HEK293 (cell line): ENCODE data around the gene DIP2A.

Source experiments
- CTCF ChIA-PET: fragments of 350-600 bp; formaldehyde crosslinking; extraction: SDS; loops from one replicate; lab custom pipeline; 2021; ENCODE audit warnings: antibody characterized with exemption; lab: Yijun Ruan, JAX
- POLR2A ChIA-PET: fragments of 300-600 bp; formaldehyde crosslinking; extraction: SDS; loops from one replicate; lab custom pipeline; 2020; ENCODE audit warnings: antibody characterized with exemption, inconsistent platforms; lab: Yijun Ruan, JAX
- H3K27ac ChIP-seq: fragments of 200-500 bp; sonication (Bioruptor generic); 2 replicates; pipeline ENCODE4 v1.5.1; 2014; ENCODE audit warnings: low read depth, low read length, control low read depth, inconsistent platforms; ENCODE audit errors: extremely low read depth
- H3K36me3 ChIP-seq, 2 experiments: fragments of 200-500 bp in 1 of 2; sonication (Bioruptor generic) in 1 of 2; 1 replicate in 1 of 2; 2 replicates in 1 of 2; pipeline ENCODE4 v1.5.1; 2014 to 2017; ENCODE audit warnings: inconsistent platforms in 2 of 2, low read length in 2 of 2; ENCODE audit not compliant: control insufficient read depth in 2 of 2, insufficient read depth in 1 of 2
- H3K4me1 ChIP-seq: fragments of 200-500 bp; sonication (Bioruptor generic); 2 replicates; pipeline ENCODE4 v1.5.1; 2014; ENCODE audit warnings: mild to moderate bottlenecking, low read length, inconsistent platforms; ENCODE audit not compliant: control insufficient read depth, insufficient read depth
- H3K4me3 ChIP-seq: 2 replicates; pipeline ENCODE4 v1.5.1; 2011; ENCODE audit warnings: low read depth, mild to moderate bottlenecking, control low read depth, low read length, moderate library complexity
- H3K9me3 ChIP-seq: fragments of 200-500 bp; sonication (Bioruptor generic); 2 replicates; pipeline ENCODE4 v1.5.1; 2014; ENCODE audit warnings: low read depth, low read length, inconsistent platforms; ENCODE audit not compliant: control insufficient read depth, insufficient read depth
- HOXD13 ChIP-seq: sonication (generic); formaldehyde crosslinking; IDR thresholded peaks from 2 replicates; pipeline ENCODE4 v1.8.0; 2022; ENCODE audit warnings: missing genetic modification reagents, borderline replicate concordance
- RBAK ChIP-seq: fragments of 450-650 bp; formaldehyde crosslinking; IDR thresholded peaks from 2 replicates; pipeline ENCODE4 v1.5.1; 2016; ENCODE audit warnings: missing biosample characterization, missing genetic modification characterization
- TCF7L2 ChIP-seq: IDR thresholded peaks from 2 replicates; pipeline ENCODE4 v1.6.1; 2011; ENCODE audit warnings: low read depth, mild to moderate bottlenecking, inconsistent platforms, low read length, moderate library complexity, borderline replicate concordance
- TRIM28 ChIP-seq: IDR thresholded peaks from 2 replicates; pipeline ENCODE4 v1.6.1; 2011; ENCODE audit warnings: low read length, control low read depth, borderline replicate concordance
- ZBTB21 ChIP-seq: fragments of 450-650 bp; formaldehyde crosslinking; IDR thresholded peaks from 2 replicates; pipeline ENCODE4 v1.5.1; 2017; ENCODE audit warnings: missing biosample characterization, missing genetic modification characterization
- ZFP41 ChIP-seq: fragments of 450-650 bp; formaldehyde crosslinking; IDR thresholded peaks from 2 replicates; pipeline ENCODE4 v1.5.1; 2016; ENCODE audit warnings: missing biosample characterization, missing genetic modification characterization, borderline replicate concordance
- ZNF157 ChIP-seq: fragments of 450-650 bp; formaldehyde crosslinking; IDR thresholded peaks from 2 replicates; pipeline ENCODE4 v1.5.1; 2016; ENCODE audit warnings: missing biosample characterization, missing genetic modification characterization
- ZNF23 ChIP-seq: fragments of 450-650 bp; formaldehyde crosslinking; IDR thresholded peaks from 2 replicates; pipeline ENCODE4 v1.5.1; 2016; ENCODE audit warnings: missing biosample characterization, missing genetic modification characterization, borderline replicate concordance
- ZNF350 ChIP-seq: fragments of 450-650 bp; formaldehyde crosslinking; IDR thresholded peaks from 2 replicates; pipeline ENCODE4 v1.5.0; 2017; ENCODE audit warnings: missing biosample characterization, mild to moderate bottlenecking, missing genetic modification characterization
- ZNF37A ChIP-seq: fragments of 450-650 bp; IDR thresholded peaks from 2 replicates; pipeline ENCODE4 v1.5.1; 2018; ENCODE audit warnings: missing biosample characterization, missing genetic modification characterization
- ZNF433 ChIP-seq: fragments of 450-650 bp; formaldehyde crosslinking; IDR thresholded peaks from 2 replicates; pipeline ENCODE4 v1.5.1; 2016; ENCODE audit warnings: missing biosample characterization, missing genetic modification characterization, low read depth
- ZNF501 ChIP-seq: fragments of 450-650 bp; formaldehyde crosslinking; IDR thresholded peaks from 2 replicates; pipeline ENCODE4 v1.5.1; 2016; ENCODE audit warnings: missing biosample characterization, missing genetic modification characterization
- ZNF514 ChIP-seq: fragments of 450-650 bp; formaldehyde crosslinking; IDR thresholded peaks from 2 replicates; pipeline ENCODE4 v1.5.1; 2016; ENCODE audit warnings: missing biosample characterization, missing genetic modification characterization
- ZNF555 ChIP-seq: fragments of 450-650 bp; formaldehyde crosslinking; conservative IDR thresholded peaks from 2 replicates; pipeline ENCODE4 v1.5.1; 2017; ENCODE audit warnings: missing biosample characterization, mild to moderate bottlenecking, missing genetic modification characterization, inconsistent platforms
- ZNF560 ChIP-seq: fragments of 450-650 bp; formaldehyde crosslinking; IDR thresholded peaks from 2 replicates; pipeline ENCODE4 v1.5.1; 2017; ENCODE audit warnings: missing biosample characterization, missing genetic modification characterization, borderline replicate concordance
- ZNF701 ChIP-seq: fragments of 450-650 bp; formaldehyde crosslinking; IDR thresholded peaks from 2 replicates; pipeline ENCODE4 v1.5.1; 2016; ENCODE audit warnings: missing biosample characterization, missing genetic modification characterization
- ZNF76 ChIP-seq: fragments of 450-650 bp; formaldehyde crosslinking; IDR thresholded peaks from 2 replicates; pipeline ENCODE4; 2016; ENCODE audit warnings: low read depth, missing biosample characterization, missing genetic modification characterization, borderline replicate concordance
- ZNF830 ChIP-seq: fragments of 450-650 bp; IDR thresholded peaks from 2 replicates; pipeline ENCODE4 v1.5.0; 2018; ENCODE audit warnings: missing biosample characterization, missing genetic modification characterization, low read depth, mild to moderate bottlenecking, moderate library complexity
- TF ChIP-seq, protein P1 (sequence below): fragments of 450-650 bp; formaldehyde crosslinking; IDR thresholded peaks from 2 replicates; pipeline ENCODE4 v1.5.1; 2016; ENCODE audit warnings: missing biosample characterization, missing genetic modification characterization
- TF ChIP-seq, protein P2 (sequence below): fragments of 450-650 bp; formaldehyde crosslinking; IDR thresholded peaks from 2 replicates; pipeline ENCODE4 v1.5.1; 2017; ENCODE audit warnings: missing biosample characterization, missing genetic modification characterization
- TF ChIP-seq, protein P3 (sequence below): fragments of 450-650 bp; formaldehyde crosslinking; IDR thresholded peaks from 2 replicates; pipeline ENCODE4 v1.5.1; 2016; ENCODE audit warnings: missing biosample characterization, missing genetic modification characterization
- TF ChIP-seq, protein P4 (sequence below): fragments of 450-650 bp; formaldehyde crosslinking; IDR thresholded peaks from 2 replicates; pipeline ENCODE4 v1.5.1; 2016; ENCODE audit warnings: missing biosample characterization, missing genetic modification characterization
- TF ChIP-seq, protein P5 (sequence below): fragments of 450-650 bp; formaldehyde crosslinking; IDR thresholded peaks from 2 replicates; pipeline ENCODE4 v1.5.0; 2017; ENCODE audit warnings: missing biosample characterization, missing genetic modification characterization, borderline replicate concordance

The DIP2A gene

DNA sequence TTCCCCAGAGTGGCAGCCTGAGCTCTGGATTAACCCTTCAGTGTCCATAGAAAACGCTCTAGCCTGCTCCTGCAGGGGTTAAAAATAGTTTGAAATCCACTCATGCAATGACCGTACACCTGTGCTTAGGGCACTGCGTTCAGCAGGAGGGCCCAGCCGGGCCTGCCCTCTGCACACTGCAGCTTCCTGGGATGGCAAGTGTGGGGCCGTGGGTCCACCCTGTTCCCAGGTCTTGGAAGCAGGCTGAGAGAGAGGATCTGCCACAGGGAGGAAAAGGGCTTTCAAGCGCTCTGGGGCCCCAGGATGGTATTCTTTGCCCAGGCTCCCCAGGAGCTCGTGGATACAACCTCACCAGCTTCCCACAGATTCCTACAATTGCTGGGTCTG is 147.7 kb downstream of the DIP2A start (continued):
- TF ChIP-seq, protein P1, sequence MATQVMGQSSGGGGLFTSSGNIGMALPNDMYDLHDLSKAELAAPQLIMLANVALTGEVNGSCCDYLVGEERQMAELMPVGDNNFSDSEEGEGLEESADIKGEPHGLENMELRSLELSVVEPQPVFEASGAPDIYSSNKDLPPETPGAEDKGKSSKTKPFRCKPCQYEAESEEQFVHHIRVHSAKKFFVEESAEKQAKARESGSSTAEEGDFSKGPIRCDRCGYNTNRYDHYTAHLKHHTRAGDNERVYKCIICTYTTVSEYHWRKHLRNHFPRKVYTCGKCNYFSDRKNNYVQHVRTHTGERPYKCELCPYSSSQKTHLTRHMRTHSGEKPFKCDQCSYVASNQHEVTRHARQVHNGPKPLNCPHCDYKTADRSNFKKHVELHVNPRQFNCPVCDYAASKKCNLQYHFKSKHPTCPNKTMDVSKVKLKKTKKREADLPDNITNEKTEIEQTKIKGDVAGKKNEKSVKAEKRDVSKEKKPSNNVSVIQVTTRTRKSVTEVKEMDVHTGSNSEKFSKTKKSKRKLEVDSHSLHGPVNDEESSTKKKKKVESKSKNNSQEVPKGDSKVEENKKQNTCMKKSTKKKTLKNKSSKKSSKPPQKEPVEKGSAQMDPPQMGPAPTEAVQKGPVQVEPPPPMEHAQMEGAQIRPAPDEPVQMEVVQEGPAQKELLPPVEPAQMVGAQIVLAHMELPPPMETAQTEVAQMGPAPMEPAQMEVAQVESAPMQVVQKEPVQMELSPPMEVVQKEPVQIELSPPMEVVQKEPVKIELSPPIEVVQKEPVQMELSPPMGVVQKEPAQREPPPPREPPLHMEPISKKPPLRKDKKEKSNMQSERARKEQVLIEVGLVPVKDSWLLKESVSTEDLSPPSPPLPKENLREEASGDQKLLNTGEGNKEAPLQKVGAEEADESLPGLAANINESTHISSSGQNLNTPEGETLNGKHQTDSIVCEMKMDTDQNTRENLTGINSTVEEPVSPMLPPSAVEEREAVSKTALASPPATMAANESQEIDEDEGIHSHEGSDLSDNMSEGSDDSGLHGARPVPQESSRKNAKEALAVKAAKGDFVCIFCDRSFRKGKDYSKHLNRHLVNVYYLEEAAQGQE (tag by site-specific recombination), result no peak
- TF ChIP-seq ZNF555 (no peak), ZNF37A (no peak)

DNA sequence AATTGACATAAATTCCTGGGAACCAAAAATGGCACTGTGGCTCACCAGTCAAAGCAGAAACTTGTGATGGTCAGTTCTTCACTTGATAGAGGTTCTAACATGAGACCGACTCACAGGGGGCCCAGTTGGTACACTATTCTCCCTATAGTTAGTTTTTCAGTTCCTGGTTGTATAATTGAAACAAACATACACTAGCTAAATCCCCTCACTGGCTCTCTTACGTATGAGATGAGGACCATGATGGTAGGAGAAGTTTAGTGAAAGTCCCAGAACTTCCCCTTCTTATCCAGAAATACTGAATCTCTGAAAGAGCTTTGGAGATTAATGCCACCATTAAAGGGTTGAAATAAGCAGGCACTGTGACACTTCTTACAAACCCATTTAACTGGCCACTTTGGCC is 148.9 kb downstream of the DIP2A start:
- CTCF ChIA-PET, result interaction anchor here (1.2 kb wide), 1 partner anchor 32 kb away, joined by 5 read pairs; no protein-coding TSS in a partner anchor
- Histone ChIP-seq H3K4me1 (no peaks in the 10 kb centered on the region; the same call in 1 of the 2 replicates), H3K36me3 (no peaks in the 10 kb centered on the region), H3K9me3 (no peaks in the 10 kb centered on the region), H3K27ac (no peak overlapping the region), H3K4me3 (no peak overlapping the region)
- no peak for TF ChIP-seq ZNF501 (tag by site-specific recombination)
- TF ChIP-seq ZBTB21 (tag by site-specific recombination), result no peak
- no peak for TF ChIP-seq ZNF560 (tag by site-specific recombination)
- no peak for TF ChIP-seq TCF7L2
- TF ChIP-seq ZNF701 (tag by site-specific recombination), result no peak
- no peak for TF ChIP-seq ZNF23 (tag by site-specific recombination)
- TF ChIP-seq, protein P2, sequence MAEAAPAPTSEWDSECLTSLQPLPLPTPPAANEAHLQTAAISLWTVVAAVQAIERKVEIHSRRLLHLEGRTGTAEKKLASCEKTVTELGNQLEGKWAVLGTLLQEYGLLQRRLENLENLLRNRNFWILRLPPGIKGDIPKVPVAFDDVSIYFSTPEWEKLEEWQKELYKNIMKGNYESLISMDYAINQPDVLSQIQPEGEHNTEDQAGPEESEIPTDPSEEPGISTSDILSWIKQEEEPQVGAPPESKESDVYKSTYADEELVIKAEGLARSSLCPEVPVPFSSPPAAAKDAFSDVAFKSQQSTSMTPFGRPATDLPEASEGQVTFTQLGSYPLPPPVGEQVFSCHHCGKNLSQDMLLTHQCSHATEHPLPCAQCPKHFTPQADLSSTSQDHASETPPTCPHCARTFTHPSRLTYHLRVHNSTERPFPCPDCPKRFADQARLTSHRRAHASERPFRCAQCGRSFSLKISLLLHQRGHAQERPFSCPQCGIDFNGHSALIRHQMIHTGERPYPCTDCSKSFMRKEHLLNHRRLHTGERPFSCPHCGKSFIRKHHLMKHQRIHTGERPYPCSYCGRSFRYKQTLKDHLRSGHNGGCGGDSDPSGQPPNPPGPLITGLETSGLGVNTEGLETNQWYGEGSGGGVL, result no peak
- TF ChIP-seq, protein P3, sequence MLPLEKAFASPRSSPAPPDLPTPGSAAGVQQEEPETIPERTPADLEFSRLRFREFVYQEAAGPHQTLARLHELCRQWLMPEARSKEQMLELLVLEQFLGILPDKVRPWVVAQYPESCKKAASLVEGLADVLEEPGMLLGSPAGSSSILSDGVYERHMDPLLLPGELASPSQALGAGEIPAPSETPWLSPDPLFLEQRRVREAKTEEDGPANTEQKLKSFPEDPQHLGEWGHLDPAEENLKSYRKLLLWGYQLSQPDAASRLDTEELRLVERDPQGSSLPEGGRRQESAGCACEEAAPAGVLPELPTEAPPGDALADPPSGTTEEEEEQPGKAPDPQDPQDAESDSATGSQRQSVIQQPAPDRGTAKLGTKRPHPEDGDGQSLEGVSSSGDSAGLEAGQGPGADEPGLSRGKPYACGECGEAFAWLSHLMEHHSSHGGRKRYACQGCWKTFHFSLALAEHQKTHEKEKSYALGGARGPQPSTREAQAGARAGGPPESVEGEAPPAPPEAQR (tag by site-specific recombination), result no peak
- no peak for TF ChIP-seq RBAK (tag by site-specific recombination)
- no peak for TF ChIP-seq ZNF350 (tag by site-specific recombination)
- no peak for TF ChIP-seq ZNF514 (tag by site-specific recombination)
- TF ChIP-seq ZNF830 (tag by site-specific recombination), result no peak
- no peak for TF ChIP-seq ZFP41 (tag by site-specific recombination)
- POLR2A ChIA-PET, result interaction anchor here (0.7 to 2.8 kb wide), 2 partner anchors 10 to 28 kb away, joined by 5 to 11 read pairs; partner anchors contain the start of gene PRMT2

DNA sequence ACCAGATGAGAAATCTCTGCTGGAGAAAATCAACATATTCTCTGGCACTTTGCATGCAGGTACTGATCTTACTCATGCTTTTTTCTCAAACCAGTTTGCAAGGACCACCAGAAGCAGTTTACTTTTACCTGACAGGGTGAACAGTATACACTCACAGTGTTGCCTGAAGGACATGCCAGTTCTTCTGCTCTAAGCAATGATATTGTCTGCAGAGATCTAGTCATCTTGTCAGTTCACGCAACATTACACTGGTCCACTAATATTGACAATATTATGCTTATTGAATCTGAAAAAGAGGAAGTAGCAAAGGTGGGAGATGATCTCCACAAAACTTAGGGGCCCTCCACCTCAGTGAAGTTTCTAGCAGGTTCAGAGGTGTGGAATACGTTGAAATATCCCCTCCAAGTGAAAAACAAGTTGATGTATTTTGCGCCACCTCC is 150.0 kb downstream of the DIP2A start:
- POLR2A ChIA-PET, result interaction anchor here (0.6 to 2.8 kb wide), 2 partner anchors 27 to 45 kb away, joined by 3 to 11 read pairs; partner anchors contain the start of gene PRMT2
- CTCF ChIA-PET, result interaction anchor here (1.2 kb wide), 1 partner anchor 31 kb away, joined by 5 read pairs; no protein-coding TSS in a partner anchor
- no peaks in the 10 kb centered on the region for H3K36me3 ChIP-seq
- no peaks in the 10 kb centered on the region for H3K4me1 ChIP-seq
- no peak overlapping the region for H3K27ac ChIP-seq
- TF ChIP-seq, protein P4, sequence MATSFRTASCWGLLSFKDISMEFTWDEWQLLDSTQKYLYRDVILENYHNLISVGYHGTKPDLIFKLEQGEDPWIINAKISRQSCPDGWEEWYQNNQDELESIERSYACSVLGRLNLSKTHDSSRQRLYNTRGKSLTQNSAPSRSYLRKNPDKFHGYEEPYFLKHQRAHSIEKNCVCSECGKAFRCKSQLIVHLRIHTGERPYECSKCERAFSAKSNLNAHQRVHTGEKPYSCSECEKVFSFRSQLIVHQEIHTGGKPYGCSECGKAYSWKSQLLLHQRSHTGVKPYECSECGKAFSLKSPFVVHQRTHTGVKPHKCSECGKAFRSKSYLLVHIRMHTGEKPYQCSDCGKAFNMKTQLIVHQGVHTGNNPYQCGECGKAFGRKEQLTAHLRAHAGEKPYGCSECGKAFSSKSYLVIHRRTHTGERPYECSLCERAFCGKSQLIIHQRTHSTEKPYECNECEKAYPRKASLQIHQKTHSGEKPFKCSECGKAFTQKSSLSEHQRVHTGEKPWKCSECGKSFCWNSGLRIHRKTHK (tag by site-specific recombination), result 0 out of 2 replicates have a peak, but pooled peaks have one; percentile 17
- TF ChIP-seq ZNF433 (tag by site-specific recombination) (no peak), ZNF76 (tag by site-specific recombination) (no peak), TRIM28 (no peak), HOXD13 (CRISPR knock-in tag) (no peak), ZNF157 (tag by site-specific recombination) (peak; percentile 99)
- TF ChIP-seq, protein P5, sequence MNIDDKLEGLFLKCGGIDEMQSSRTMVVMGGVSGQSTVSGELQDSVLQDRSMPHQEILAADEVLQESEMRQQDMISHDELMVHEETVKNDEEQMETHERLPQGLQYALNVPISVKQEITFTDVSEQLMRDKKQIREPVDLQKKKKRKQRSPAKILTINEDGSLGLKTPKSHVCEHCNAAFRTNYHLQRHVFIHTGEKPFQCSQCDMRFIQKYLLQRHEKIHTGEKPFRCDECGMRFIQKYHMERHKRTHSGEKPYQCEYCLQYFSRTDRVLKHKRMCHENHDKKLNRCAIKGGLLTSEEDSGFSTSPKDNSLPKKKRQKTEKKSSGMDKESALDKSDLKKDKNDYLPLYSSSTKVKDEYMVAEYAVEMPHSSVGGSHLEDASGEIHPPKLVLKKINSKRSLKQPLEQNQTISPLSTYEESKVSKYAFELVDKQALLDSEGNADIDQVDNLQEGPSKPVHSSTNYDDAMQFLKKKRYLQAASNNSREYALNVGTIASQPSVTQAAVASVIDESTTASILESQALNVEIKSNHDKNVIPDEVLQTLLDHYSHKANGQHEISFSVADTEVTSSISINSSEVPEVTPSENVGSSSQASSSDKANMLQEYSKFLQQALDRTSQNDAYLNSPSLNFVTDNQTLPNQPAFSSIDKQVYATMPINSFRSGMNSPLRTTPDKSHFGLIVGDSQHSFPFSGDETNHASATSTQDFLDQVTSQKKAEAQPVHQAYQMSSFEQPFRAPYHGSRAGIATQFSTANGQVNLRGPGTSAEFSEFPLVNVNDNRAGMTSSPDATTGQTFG (tag by site-specific recombination), result no peak
- no peak overlapping the region for H3K4me3 ChIP-seq
- no peaks in the 10 kb centered on the region for H3K9me3 ChIP-seq
